Testis (tissue), 3 donors: ENCODE results near the gene CLASP2. TPM values are rescaled to one million over a fixed set of nuclear protein-coding genes. Genes with fewer than 3 reads are reported as not detected.

Source experiments
- DNase-seq: peaks from one replicate; pipeline ENCODE4 v3.0.0-alpha.2; 2019
- H3K27ac ChIP-seq, 2 donors: fragments of 200-600 bp; sonication (generic); one replicate each; pipeline ENCODE4 v1.5.1; 2019
- H3K27me3 ChIP-seq: fragments of 200-600 bp; sonication (generic); one replicate; pipeline ENCODE4 v1.5.1; 2019
- H3K36me3 ChIP-seq: fragments of 200-600 bp; sonication (generic); one replicate; pipeline ENCODE4 v1.5.1; 2017; ENCODE audit warnings: low read depth; ENCODE audit errors: missing control alignments
- H3K4me1 ChIP-seq: fragments of 200-600 bp; sonication (generic); one replicate; pipeline ENCODE4 v1.5.1; 2019
- H3K4me3 ChIP-seq, 2 donors: fragments of 200-600 bp; sonication (generic); one replicate each; pipeline ENCODE4 v1.5.1; 2017 to 2019
- H3K9me3 ChIP-seq: fragments of 200-600 bp; sonication (generic); one replicate; pipeline ENCODE4 v1.5.1; 2017
- CTCF ChIP-seq, 3 experiments: fragments of 450-650 bp in 2 of 3; fragments of 200-600 bp in 1 of 3; sonication (generic) in 1 of 3; IDR thresholded peaks; one replicate each; pipeline ENCODE4 v1.5.1; 2016 to 2019; ENCODE audit warnings: antibody characterized with exemption in 3 of 3, mild to moderate bottlenecking in 2 of 3, moderate library complexity in 1 of 3
- POLR2A ChIP-seq: fragments of 450-650 bp; IDR thresholded peaks from one replicate; pipeline ENCODE4 v1.6.1; 2017; ENCODE audit warnings: antibody characterized with exemption, mild to moderate bottlenecking, moderate library complexity
- WGBS, 2 donors: methylation state at CpG; one replicate each; pipeline ENCODE4 v1.1.5; 2018; 5-methylcytosine and 5-hydroxymethylcytosine counted together
- intact Hi-C: fragments of 100-400 bp; cut with DNase I; formaldehyde crosslinking; loops from one replicate; pipeline ENCODE4 v1.15.1; 2023; ENCODE audit warnings: low total_unique reads
- polyA plus RNA-seq: library from polyadenylated mRNA; stranded (reverse); fragments of 350-450 nt; fragmentation: Illumina TruSeq; extraction: RNeasy Lipid Tissue Mini Kit (QIAGEN cat#74804); gene quantifications from one replicate; pipeline ENCODE4 v1.2.3, GENCODE V29; 2014; ENCODE audit warnings: low read depth, low replicate concordance; ENCODE audit not compliant: insufficient read depth
- total RNA-seq, 2 donors: library from RNA; depleted of rRNA; stranded (reverse); fragments of >200 nt; gene quantifications; one replicate each; pipeline ENCODE4 v1.2.3, GENCODE V29; 2016

CLASP2 gene
- total and polyA plus RNA-seq, 3 donors from 2014 or later = 21.5 to 72.1 (median 68.4) TPM

GRCh38 chr3:33577173-33577572, 140.9 kb downstream of the CLASP2 start:
- no peaks in the 10 kb centered on the region for H3K9me3 ChIP-seq
- intact Hi-C loops = no loop called here

GRCh38 chr3:33575311-33575710, 142.7 kb downstream of the CLASP2 start:
- no peak overlapping the region for H3K27ac ChIP-seq
- no peaks in the 10 kb centered on the region for H3K9me3 ChIP-seq
- no peaks in the 10 kb centered on the region for H3K36me3 ChIP-seq
- no peaks in the 10 kb centered on the region for H3K4me1 ChIP-seq
- H3K27me3 ChIP-seq = no peaks in the 10 kb centered on the region
- intact Hi-C loops = no loop called here
- no peak for TF ChIP-seq POLR2A
- DNase-seq = no peak
- H3K4me3 ChIP-seq = no peak overlapping the region
- 72 to 81% methylated on average over 1 of the region's 1 CpG for WGBS, 2 donors

More at GRCh38 chr3:33577173-33577572, 140.9 kb downstream of the CLASP2 start:
- Histone ChIP-seq H3K4me3 (no peak overlapping the region), H3K4me1 (no peaks in the 10 kb centered on the region), H3K36me3 (no peaks in the 10 kb centered on the region), H3K27ac (no peak overlapping the region), H3K27me3 (no peaks in the 10 kb centered on the region)
- WGBS, 2 donors = 94 to 95% methylated on average over 3 of the region's 3 CpGs
- TF ChIP-seq CTCF (IDR thresholded peaks at IDR 0.05) (no peak), POLR2A (no peak)
- DNase-seq = no peak

- TF ChIP-seq CTCF (IDR thresholded peaks at IDR 0.05) (no peak), POLR2A (no peak)
- Histone ChIP-seq H3K4me3 (no peak overlapping the region), H3K36me3 (no peaks in the 10 kb centered on the region), H3K4me1 (no peaks in the 10 kb centered on the region), H3K27ac (no peak overlapping the region), H3K27me3 (no peaks in the 10 kb centered on the region), H3K9me3 (no peaks in the 10 kb centered on the region)
- WGBS, 2 donors = 53 to 64% methylated on average over 3 of the region's 3 CpGs
- intact Hi-C loops = no loop called here
- no peak for DNase-seq
These were observed 160.2 kb downstream of the CLASP2 start for GRCh38 chr3:33557829-33558228.

- Histone ChIP-seq H3K4me1 (no peaks in the 10 kb centered on the region), H3K27ac (no peak overlapping the region), H3K4me3 (no peak overlapping the region), H3K9me3 (no peaks in the 10 kb centered on the region), H3K27me3 (no peaks in the 10 kb centered on the region), H3K36me3 (no peaks in the 10 kb centered on the region)
- WGBS, 2 donors = 95 to 100% methylated on average over 1 of the region's 1 CpG
- TF ChIP-seq POLR2A = no peak
- TF ChIP-seq CTCF (IDR thresholded peaks at IDR 0.05) = no peak
- no peak for DNase-seq
- intact Hi-C loops = no loop called here
These were observed 160.8 kb downstream of the CLASP2 start for GRCh38 chr3:33557279-33557678.

GRCh38 chr3:33547101-33547500, 171.0 kb downstream of the CLASP2 start:
- no peak for DNase-seq
- 92 to 95% methylated on average over 1 of the region's 1 CpG for WGBS, 2 donors
- no peaks in the 10 kb centered on the region for H3K36me3 ChIP-seq
- TF ChIP-seq CTCF (IDR thresholded peaks at IDR 0.05) = no peak
- no peak for TF ChIP-seq POLR2A
- intact Hi-C loops = no loop called here
- H3K9me3 ChIP-seq = no peaks in the 10 kb centered on the region
- H3K27ac ChIP-seq = no peak overlapping the region
- H3K4me3 ChIP-seq = no peak overlapping the region
- H3K27me3 ChIP-seq = no peaks in the 10 kb centered on the region
- no peaks in the 10 kb centered on the region for H3K4me1 ChIP-seq
